Hematopoietic multipotent progenitor cell treated with erythropoietin and hydrocortisone succinate and interleukin-3 and kit ligand, for 17 days (in vitro differentiated cells): ENCODE measurements around the gene RPL26.
"Not testable (repeated sequence)": the region's sequence is repeated elsewhere in the genome, so short reads cannot be mapped to it uniquely, and the experiment has no call there.

Experiments used
- DNase-seq: peaks from one replicate; pipeline ENCODE4 v3.0.0-alpha.2; 2015; ENCODE audit warnings: low spot score

Gene RPL26

DNA sequence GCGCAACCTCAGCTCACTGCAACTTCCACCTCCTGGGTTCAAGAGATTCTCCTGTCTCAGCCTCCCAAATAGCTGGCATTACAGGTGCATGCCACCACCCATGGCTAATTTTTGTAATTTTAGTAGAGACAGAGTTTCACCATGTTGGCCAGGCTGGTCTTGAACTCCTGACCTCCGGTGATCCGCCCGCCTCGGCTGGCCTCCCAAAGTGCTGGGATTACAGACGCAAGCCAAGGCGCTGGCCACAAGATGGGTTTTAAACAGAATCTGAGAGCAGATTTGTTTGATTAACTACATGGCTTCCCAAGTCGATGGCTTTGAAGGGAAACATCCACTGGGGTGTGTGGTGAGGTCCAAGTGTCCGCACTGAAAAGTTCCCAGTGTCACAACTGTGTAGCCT, 11.5 kb upstream of the RPL26 start:
- not testable (repeated sequence) for DNase-seq

DNA sequence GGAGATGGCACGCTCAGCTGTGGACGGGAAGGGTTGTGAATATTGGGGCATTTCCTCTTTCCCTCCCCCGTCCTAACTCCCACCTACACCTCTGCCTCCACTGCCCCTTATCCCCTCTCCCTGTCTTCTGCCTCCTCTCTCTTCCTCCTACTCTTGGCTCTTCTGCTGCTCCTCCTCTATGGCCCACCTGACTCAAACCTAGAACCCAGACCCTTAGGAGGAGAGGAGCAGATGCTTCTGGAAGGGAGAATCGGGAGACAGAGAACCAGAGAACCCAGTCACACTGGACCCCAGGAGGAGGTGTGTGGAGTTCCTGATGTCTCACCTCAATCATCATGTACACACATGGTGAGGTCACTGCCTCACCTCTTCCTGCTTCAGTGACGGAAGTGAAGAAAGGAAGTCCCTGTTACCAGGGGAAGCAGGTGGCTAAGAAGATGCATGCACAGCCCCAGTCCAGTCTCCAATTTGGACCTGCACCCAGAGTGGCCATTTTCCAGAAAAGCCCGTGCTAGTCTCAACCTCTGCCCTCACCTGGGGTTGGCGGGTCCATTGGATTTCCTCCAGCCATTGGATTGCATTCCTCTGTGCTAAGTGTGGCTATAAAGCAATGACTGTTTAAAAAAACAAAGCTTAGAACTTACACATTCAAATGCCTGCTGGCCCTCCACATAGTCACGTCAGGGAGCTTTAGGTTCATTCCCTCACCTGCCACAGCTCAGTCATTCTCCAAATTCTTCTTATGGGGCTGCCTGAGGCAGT, 10.7 kb upstream of the RPL26 start:
- no peak for DNase-seq

DNA sequence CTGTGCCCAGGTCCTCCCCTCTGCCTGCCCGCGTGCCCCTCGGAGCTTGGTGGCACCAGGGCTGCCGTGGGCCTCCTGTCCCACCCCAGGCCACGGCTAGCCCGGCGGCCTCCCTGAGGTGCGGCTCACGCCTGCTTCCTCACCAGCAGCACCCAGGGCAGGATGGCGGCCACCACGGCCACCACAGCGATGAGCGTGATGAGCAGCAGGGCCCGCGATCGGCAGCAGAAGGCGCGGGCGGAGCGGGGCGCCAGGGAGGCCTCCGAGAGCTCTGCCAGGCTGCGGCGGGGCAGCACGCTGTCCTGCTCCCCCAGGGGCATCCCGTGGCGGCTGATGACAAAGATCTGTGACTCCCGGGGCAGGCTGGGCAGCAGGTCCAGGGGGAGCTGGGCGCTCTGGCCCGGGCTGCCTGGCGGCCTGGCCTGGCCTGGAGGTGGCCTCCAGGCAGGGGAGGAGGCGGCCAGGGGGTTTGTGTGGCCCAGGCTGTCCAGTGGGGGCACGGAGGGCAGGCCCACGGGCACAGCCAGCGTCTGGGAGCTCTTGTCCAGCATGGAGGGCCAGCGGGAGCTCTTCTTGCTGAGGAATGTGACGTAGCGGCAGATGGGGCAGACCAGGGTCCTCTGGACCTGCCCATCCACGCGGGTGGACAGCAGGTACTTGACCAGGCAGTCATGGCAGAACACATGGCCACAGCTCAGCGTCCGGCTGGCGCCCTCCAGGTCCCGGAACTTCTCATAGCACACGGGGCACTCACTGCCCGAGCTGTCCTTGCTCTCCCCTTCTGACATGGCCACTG, 9.9 kb upstream of the RPL26 start:
- no peak for DNase-seq

DNA sequence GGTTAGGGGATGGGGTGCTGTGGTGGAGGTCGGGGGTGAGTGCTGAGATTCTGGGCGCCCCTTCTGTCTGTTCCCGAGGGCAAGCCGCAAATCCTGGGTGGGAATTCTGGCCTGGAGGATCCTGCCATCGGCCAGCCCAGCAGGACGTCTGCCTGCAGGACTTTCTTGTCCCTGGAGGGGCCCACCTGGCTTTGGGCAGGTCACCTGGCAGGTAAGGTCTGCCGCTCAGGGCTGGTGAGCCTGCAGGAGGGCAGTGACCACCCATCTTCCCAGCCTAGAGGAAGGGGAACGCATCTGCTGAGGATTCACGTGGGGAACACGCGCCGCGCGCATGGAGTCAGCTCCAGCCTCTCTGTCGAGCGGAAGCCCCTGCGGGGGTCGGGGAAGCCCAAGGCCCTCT, 9.3 kb upstream of the RPL26 start:
- no peak for DNase-seq

DNA sequence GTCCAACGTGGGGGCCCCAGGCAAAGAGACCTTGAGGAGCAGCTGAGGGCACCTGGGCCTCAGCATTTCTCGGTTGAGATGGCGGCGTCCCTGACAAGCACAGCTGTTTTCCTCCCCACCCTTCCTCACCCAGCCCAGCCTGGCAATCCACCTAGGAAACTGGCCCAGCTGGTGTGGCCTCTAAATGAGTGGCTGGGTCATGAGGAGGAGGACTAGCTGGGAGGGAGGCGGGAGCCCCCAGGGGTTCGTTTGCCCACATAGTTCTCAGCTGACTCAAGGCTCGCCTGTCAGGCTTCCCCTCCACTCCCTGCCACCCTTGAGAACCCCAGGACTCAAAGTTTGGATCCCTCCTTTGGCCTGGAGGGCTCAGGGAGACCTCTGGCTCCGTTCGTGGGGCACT, 8.7 kb upstream of the RPL26 start:
- DNase-seq = no peak

DNA sequence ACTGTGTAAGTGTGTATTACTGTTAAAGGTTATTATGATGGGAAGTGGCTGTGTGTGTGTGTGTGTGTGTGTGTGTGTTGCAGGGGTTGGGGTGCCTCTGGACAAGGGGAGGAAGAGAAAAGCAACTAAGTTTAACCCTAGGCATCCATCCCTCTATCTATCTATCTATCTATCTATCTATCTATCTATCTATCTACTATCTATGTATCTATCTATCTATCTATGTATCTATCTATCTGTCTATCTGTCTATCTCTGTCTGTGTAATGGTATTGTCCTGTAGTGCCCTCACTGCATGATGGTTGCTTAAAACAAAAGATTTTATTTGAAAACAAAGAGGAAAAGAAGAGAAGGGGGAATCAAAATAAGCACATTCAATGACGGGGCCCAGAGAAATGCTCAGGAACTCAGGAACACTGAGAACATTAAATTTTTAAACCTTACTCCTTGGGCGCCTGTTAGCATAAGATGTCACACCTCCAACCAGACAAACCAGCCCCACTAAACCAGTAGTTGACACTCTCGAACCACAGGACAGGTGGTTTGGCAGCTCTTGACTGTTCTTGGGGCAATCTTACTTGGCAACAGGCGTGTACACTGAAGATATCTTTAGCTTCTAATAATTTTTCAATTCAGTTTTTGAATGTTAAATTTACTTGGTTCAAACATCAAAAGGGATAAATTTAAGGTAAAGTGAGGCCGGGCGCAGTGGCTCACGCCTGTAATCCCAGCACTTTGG, 5.1 kb upstream of the RPL26 start:
- DNase-seq = no peak

DNA sequence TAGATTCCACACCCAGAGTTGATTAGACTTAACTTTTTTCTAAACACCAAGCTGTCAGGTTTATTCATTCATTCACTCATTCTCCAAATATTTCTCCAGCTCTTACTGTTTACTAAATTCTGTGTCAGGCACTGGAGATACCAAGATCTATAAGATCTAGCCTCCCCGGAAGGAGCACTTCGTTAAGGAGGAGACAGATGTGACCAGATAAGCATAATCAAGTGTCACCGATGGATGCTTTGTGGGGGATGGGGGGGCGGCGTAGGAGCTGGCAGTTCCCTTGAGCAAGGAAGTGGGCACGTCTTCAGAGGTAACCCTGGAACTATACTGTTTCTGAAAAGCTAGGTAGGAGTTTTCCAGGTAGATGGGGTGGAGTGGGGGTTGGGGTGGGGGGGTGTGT, 3.8 kb upstream of the RPL26 start:
- DNase-seq = no peak

DNA sequence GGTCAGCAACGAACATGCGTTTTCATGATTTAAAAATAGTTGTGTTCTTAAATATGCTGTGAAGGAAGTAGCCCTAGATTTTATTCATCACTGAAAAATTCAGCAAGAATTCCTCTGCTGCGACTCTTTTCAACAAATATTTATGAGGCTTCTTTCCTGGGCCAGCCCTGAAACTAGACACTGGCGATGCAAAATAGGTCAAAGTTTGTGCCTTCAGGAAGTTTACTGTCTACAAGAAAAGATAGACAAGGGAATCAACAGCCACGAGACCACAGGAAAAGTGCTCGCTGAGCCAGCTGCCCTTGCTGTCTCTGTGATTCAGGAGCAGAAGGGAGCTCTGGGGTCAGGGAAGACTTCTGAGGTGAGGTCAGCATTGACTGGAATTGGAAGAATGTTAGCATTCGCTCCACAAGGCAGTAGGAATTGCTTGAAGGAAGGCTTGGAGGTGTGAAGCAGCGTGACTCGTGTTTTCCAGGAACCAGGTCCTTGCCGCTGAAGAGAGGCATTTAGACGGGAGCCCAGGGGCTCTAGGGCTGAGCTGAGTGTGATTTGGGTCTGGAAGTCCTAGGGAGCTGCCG, 1.9 kb upstream of the RPL26 start:
- DNase-seq = no peak

DNA sequence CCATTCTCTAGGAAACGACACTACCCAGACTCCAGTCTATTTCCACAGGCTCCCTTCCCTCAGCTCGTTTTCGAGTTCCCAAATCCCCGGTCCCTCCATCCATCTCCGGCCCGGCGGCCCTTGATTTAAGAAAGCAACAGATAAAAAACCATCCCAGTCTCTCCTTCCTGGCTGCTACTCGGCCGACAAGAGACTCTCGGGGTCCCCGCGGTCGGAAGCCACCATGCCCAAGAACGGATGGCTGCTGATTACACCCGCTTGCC, 182 bp downstream of the RPL26 start:
- no peak for DNase-seq

DNA sequence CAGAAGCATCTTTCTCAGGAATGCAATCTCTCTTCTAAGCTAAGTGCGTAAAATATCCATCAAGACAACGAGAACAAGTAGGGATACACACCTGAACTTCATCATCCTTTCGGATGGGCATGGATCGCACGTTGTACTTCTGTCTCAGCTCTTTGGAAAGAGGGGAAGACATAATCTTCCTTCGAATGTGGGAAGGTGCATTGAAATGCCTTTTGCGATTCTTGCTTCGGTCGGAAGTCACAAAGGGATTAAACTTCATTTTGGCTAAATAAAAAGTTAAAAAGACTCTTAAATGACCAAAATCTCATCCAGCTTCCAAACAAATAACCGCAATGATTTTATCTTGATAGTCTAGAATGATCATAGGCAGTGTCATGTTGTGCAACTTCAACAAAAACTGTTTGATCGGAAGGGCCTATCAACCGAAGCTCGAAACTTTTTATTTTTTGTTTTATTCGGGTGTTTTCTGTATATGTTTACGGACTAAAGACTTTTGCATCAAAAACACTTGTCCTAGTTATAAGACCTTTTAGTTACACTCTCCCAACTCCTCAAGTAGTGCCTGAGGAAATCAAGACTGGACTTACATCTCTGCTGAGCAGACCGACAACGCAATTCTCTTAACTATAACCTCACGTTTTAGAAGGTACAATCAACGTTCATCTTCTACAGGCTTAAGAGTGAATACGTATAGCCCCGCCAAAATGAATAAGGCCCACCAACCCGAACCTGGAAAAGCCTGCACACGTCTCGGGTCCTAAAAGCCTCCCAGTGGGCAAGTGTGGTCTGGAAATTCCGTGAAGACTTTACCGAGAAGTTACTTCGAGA, 727 bp downstream of the RPL26 start:
- peak; percentile 35 for DNase-seq

DNA sequence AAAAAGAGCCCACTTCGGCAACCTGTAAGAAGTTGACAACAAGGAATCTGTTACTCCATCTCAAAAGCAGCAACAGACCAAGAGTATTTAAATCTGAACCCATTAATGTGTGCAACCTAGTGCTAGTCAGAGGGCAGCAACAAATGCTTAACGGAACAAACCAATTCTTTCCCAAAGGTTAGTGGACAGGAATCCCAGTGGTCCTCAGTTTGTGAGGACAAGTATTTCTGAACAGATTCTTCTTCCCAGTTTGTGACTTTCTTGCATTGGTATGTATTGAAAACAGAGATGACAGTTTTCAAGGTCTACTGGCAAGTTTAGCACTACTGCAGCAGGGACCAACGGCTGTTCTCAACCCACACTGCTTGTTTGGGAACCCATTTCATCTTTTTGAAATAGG, 2.9 kb downstream of the RPL26 start:
- no peak for DNase-seq

DNA sequence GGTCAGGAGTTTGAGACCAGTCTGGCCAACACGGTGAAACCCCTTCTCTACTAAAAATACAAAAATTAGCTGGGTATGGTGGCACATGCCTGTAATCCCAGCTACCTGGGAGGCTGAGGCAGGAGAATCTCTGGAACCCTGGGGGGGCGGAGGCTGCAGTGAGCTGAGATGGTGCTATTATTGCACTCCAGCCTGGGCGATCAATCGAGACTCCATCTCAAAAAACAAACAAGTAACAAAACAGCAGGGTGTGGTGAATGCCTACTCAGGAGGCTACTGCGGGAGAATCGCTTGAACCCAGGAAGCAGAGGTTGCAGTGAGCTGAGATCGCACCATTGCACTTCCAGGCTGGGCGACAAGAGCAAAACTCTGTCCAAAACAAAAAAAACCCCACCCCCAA, 4.9 kb downstream of the RPL26 start:
- DNase-seq = not testable (repeated sequence)

DNA sequence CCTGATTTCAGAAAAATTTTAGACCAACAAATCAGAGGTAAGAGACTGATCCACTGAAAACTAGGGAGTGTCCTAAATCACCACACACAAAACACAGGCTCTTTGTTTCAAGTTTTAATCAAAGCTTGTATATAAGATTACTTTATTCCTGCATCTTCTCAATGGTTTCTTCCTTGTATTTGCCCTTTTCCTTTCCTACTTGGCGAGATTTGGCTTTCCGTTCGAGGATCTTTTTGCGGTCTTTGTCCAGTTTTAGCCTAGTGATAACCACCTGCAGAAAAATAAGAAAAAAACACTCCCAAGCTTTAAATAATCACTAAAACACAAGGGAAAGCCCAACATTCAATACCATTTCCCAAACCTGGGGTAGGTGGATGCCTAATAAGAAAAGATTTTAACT, 5.6 kb downstream of the RPL26 start:
- no peak for DNase-seq

DNA sequence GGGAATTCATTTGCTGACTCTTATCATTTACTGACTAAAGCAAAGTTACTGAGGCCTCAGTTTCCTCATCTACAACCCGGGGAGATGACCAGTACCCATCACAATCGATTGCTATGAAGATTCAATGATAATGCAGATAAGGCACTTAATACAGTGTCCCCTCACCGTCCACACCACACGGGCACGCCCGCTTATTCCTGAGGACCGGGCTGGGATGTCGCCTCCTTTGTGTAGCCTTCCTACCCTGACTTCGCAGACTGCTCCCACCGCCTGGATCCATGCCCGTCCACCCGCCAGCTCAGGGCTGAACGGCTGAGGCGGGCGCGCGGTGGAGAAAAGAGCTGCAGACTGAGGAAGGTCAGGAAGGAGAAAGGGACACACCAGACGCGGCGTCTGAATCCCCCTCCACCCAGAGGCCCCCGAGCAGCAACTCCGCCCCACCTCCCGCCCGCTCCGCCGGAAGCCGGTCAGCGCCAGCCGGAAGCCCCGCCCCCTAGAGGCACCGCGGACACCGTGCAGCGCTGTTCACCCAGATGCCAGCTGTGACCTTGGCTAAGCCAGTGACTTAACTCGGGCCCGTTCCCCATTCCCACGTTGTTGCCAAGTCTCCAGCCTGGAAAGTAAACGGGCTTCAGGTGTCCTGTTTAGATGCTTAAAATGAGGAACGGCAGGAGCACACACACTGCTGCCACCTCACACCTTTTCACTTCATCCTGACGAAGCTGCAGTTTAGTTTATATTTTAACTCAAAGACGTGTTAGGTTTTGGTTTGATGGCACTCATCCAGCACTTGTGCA, 6.5 kb downstream of the RPL26 start, which contains the start of gene KRABD2:
Gene KRABD2 (minus strand): TSS at position 434 of the 797 bp plus-strand sequence.
- DNase-seq = peak; percentile 84

DNA sequence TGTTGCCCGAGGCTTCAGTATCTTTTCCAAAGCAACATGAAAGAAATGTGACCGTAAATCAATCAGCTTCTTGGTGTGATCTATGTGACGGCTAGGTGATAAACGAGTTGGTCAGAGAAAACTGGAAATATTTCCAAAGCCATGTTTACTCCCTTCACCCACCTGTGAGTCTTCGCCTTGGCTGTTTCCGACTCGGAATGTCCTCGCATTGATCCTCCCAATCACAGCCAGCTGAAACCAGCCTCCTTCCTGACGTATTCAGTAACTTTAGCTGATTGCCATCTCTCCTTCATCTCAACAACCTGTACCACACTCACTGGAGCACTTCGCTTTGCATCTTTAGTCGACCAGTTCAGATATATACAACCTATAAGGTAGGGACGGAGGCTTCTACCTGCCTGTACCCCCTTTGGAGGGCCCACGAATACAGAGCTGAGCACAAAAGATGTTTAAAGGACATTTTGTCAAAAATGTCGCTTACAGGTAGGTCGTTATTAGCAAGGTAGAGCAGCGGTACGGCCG, 7.2 kb downstream of the RPL26 start:
- DNase-seq = no peak

DNA sequence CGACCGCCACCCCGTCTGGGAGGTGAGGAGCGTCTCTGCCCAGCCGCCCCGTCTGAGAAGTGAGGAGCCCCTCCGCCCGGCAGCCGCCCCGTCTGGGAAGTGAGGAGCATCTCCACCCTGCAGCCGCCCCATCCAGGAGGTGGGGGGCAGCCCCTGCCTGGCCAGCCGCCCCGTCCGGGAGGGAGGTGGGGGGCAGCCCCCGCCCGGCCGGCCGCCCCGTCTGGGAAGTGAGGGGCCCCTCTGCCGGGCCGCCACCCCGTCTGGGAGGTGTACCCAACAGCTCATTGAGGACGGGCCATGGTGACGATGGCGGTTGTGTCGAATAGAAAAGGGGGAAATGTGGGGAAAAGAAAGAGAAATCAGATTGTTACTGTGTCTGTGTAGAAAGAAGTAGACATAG, 9.1 kb downstream of the RPL26 start:
- DNase-seq = not testable (repeated sequence)

DNA sequence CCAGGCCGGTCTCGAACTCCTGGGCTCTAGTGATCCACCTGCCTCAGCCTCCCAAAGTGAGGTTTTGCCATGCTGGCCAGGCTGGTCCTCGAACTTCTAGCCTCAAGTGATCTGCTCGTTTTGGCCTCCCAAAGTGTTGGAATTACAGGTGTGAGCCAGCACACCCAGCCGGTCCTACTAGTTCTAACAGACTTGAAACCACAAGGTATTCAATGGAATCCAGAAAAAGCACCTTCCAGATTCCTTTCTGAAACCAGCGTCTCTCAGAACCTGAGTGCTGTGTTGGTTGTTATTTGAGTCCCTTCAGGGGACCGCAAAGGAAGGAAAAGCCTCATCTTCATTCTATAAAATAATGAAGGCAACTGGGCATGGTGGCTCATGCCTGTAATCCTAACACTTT, 10.6 kb downstream of the RPL26 start:
- DNase-seq = no peak

DNA sequence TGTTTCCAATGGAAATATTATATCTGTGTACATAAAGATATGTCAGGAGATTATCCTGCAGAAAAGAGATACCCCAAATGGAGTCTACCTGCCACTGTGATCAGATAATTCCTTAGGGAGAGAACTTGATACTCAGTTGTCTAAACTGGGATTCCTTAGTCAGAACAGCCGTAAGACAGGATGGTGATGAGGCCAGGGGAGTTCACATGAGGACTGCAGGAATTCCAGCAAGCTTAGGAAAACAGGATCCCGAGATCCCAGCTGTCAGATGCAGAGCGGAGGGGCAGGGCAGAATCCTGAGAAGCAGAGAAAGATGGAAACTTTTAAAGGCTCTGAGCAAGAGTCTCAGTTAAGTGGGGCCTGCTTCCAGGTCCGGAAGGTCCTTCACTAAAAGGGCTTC, 11.2 kb downstream of the RPL26 start:
- DNase-seq = no peak

DNA sequence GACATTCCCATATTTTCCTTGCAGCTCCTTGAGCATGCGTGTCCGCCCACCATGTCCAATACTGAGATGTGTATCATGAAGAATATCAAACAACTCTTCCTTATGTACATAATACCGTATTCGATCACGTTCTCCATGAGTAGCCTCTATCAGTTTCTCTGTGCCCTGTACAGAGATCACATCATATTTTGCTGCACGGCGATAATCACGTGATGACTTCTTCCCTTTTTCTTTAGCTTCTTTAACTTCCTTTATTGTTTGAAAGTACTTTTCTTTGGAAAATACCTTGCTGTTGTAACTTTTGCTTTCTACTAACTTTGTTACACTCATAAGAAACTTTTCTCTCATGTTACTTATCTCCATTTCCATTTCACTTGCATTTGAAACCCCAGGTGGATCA, 13.0 kb downstream of the RPL26 start:
- DNase-seq = no peak

DNA sequence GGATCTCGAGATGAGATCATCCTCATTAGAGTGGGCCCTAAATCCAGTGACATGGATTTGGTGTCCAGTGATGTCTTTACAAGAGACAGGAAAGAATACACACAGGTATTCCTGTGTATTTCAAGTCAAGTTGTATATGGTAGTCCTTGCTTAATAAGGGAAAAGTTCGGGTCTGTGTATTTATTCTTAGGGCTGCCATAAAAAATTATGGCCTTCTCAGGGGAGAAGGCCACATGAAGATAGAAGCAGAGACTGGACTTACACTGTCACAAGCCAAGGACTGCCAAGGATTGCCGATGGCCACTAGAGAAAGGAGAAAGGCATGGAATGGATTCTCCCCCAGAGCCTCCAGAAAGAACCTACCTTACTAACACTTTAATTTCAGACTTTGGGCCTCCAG, 14.8 kb downstream of the RPL26 start:
- DNase-seq = no peak

DNA sequence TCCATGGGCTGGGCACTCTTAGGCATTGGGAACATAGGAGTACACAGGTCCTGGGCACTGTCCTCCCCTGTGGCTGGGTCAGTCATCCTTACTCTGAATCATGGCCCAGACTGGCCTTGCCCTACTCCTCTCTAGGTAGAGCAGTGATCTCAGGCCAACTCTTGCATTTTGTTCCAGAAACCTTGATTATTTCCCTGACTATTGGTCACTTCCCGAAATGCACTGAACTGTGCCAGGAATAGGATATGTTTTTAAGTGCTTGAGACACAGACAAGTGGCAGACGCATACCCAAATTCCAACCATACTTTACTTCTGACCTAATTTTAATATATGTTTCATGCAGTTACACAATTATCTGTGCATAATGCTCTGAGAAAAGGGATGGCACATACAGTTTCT, 16.8 kb downstream of the RPL26 start:
- DNase-seq = no peak
